ENCODE results near the gene KCTD19.

Gene KCTD19

DNA sequence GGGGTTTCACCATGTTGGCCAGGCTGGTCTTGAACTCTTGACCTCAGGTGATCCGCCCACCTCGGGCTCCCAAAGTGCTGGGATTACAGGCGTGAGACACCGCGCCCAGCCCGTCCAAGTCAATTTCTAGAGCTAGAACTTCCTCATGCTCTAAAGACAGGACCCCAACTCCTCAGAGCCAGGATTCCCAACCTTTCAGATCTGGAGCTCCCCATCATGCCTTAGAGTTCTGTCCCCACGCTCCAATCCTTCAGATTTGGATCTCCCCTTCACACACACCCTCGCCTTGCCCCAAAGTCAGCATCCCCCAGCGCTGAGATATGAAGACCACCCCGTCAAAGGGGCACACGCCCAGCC lies 448 bp downstream of the KCTD19 start:
- TF ChIP-seq, protein P1, sequence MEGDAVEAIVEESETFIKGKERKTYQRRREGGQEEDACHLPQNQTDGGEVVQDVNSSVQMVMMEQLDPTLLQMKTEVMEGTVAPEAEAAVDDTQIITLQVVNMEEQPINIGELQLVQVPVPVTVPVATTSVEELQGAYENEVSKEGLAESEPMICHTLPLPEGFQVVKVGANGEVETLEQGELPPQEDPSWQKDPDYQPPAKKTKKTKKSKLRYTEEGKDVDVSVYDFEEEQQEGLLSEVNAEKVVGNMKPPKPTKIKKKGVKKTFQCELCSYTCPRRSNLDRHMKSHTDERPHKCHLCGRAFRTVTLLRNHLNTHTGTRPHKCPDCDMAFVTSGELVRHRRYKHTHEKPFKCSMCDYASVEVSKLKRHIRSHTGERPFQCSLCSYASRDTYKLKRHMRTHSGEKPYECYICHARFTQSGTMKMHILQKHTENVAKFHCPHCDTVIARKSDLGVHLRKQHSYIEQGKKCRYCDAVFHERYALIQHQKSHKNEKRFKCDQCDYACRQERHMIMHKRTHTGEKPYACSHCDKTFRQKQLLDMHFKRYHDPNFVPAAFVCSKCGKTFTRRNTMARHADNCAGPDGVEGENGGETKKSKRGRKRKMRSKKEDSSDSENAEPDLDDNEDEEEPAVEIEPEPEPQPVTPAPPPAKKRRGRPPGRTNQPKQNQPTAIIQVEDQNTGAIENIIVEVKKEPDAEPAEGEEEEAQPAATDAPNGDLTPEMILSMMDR (IDR thresholded peaks at IDR 0.05; ENCODE audit: insufficient read depth, missing control alignments) = no peak
- no peak for DNase-seq (ENCODE audit: insufficient read length, low spot score)
- no peak for FAIRE-seq

DNA sequence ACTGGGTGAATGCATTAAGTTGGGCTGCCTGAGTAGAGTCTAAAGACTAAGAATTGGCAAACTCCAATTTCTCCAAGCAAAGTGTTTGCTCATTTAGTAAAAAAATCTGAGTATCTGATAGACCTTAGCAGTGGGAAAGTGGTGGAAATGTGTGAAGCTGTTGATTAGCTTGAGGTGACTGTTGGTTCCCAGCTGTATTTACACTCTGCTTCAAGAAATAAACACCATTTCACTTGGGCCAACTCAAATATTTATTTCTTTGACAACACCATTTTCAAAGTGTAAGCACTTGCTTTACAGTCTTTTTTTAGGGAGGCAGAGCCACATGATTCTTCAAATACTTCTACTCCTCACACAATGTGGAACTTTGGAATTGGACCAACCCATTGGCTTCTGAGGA lies 8.7 kb downstream of the KCTD19 start:
- TF ChIP-seq, protein P1 (IDR thresholded peaks at IDR 0.05; ENCODE audit: insufficient read depth, missing control alignments) = no peak
- FAIRE-seq = no peak
- no peak for DNase-seq (ENCODE audit: insufficient read length, low spot score)

DNA sequence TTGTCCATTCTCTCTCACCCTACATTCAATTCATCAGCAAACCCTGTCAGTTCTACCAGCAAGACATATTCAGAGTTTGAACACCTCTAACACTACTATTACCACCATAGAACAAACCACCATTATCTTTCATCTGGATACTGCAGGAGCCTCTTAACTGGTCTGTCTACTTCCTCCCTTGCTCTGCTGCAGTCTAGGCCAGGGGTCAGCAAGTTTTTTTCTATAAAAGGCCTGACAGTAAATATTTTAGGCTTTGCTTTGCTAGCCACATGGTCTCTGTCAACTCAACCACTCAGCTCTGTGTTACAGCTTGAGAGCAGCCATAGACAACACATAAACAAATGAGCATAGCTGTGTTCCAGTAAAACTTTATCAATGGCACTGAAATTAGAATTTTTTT lies 13.8 kb downstream of the KCTD19 start:
- no peak for DNase-seq (ENCODE audit: insufficient read length, low spot score)
- no peak for FAIRE-seq
- TF ChIP-seq, protein P1 (IDR thresholded peaks at IDR 0.05; ENCODE audit: insufficient read depth, missing control alignments) = no peak

DNA sequence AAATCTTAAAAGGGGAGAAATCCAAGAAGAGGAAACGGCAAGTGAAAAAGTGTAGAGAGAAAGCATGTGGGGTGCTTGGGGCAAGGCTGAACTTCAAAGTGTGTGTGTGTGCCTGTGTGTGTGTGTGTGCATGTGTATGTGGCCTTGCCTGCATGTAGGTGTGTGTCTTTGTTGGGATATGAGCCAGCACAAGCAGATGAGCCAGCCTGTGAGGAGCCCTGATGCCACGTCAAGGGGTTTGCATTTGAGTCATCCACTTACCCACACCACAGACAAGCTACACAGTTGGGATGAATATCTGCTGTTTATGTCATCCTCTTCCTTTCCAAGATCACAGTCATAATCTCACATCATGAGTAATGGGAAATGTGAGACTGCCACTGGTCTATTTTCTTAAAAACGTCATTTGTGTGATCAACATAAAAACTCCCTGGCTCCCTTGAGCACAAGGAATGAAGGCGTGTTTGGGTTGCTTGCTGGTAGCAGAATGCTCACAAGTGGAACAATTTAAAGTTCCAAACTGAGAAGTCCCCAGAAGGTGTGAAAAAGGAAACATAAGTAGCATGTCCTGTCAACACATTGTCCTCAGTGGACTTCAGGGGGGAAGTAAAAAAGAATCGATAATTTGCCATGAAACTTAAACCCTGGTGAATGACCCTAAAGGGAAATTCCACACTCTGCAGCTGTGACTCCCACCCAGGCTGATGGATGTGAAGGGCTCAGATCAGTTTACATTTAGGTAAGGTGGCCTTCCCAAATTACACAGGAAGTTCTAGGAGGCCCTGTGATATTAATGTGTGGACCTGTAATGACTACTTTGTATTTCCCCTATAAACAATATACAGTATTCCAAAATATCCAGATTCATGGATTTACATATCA lies 14.7 kb downstream of the KCTD19 start:
- FAIRE-seq (no peak), DNase-seq (ENCODE audit: insufficient read length, low spot score) (no peak)
- TF ChIP-seq, protein P1 (IDR thresholded peaks at IDR 0.05; ENCODE audit: insufficient read depth, missing control alignments) = no peak

DNA sequence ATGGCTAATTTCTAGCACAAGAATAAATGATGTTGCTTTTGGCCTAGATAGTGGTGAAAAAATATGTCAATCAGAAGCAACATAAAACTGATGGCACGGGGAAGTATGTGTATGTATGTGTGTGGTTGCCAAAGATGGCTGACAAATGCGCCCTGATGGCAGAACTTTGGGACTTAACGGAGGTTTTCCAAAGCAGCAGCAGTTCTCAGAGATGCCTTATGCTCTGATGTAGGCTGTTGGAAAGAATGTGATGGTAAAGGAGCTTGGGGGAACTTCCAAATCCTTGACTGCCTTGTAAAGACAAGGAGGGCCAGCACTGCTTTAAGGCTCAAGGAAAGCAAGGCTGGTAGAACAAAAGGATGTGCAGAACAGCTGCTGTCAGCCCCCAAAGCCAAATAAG lies 16.0 kb downstream of the KCTD19 start:
- DNase-seq (ENCODE audit: insufficient read length, low spot score) (no peak), FAIRE-seq (no peak)
- TF ChIP-seq, protein P1 (IDR thresholded peaks at IDR 0.05; ENCODE audit: insufficient read depth, missing control alignments) = no peak

DNA sequence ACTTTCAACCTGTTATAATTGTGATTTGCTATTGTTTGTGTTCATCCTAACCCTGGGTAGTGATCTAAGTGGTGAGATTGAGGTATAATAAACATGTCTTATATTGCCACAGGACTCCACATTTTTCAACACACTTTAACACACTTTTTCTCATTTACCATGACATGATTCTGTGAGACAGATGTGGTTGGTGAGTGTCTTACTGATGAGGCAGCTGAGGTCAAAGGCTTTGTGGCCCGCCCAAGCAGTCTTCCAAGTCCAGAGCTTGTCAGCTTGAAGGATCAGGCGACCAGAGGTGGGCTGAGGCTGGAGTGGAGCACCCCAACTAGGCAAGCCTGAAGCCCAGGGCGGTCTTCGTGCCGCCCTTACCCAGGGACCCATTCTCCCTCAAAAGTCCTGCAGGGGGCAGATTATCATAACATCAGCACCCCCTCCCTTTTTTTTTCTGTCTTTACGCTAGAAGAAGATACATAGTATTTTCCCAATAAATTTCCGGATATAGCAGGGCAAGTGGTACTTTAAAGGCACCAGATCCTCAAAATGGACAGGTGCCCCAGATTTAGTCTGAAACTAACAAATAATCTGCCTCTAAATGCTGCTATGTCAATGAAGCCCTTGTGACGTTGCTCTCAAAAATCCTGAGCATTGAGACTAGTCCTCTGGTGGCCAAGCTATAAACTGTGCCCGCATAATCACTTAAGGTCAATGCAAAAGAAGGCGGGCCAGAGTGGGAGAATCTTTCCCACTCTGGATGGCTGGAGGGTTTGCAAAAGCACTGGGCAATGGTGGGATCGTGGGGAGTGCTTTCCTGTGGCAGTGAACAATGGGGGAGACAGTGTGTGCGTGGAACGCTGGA lies 21.1 kb downstream of the KCTD19 start:
- FAIRE-seq (no peak), DNase-seq (ENCODE audit: insufficient read length, low spot score) (no peak)
- TF ChIP-seq, protein P1 (IDR thresholded peaks at IDR 0.05; ENCODE audit: insufficient read depth, missing control alignments) = peak; percentile 3

All from D721Med (cell line).